HG03521 (cell line): ENCODE results near the gene MARK4.
"Not testable (repeated sequence)": the region's sequence is repeated elsewhere in the genome, so short reads cannot be mapped to it uniquely, and the experiment has no call there.

Source experiments
- ATAC-seq: cut with Tn5 transposase; IDR thresholded peaks from one replicate; pipeline ENCODE4 v1.9.1; 2021; ENCODE audit warnings: mild to moderate bottlenecking, moderate library complexity; ENCODE audit not compliant: unreplicated experiment

MARK4 gene

DNA sequence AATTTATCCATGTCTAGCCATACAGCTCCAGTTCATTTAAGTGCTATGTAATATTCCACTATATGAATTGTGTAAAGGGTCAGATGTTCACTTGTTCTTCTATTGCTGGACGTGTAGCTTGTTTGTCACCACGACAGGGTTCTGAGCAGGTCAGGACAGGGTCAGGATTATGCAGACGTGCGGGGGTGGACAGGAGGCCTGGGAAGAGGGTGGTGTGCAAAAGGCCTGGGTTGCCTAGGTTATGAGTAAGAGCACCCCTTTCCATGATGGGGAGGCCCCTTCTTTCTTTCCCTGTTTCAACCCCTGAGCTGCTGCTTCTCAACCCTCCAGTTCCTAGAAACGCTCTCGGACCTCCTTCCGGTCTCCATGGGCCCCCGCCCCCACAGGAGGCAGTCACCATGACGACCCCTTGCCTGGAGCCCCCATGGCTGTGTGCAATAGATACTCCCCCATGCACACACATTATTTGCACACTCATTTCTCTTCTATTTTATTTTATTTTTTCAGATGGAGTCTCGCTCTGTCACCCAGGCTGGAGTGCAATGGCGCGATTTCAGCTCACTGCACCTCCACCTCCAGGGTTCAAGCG is 7.8 kb upstream of the MARK4 start:
- no peak for ATAC-seq

DNA sequence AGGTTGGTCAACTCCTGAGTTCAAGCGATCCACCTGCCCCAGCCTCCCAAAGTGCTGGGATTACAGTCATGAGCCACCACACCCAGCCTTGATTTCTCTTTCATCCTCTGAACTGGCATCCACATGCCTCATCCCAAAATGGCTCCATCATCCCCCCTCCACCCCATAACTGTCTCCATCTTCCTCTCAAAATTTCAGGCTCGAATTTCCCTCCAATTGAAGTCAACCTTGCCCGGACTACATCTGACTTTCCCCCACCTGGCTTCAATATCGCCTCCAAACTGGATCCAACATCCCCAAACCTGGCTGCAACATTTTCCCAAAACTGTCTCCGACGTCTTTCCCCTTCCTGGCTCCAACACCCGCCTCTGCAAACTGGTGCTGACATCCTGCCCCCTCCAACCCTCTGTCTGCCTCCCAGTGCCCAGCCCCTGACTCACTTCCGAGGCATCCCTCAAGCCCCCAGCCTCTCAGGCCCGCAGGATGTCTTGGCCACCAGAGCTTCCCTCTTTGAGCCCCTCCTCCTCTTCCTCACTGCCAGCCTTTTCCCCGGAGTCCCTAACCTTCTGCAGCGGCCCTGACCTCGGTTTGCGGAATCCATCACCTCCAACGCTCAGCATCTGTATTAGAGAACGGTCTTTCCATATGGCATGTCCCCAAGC is 6.8 kb upstream of the MARK4 start:
- ATAC-seq, result no peak

DNA sequence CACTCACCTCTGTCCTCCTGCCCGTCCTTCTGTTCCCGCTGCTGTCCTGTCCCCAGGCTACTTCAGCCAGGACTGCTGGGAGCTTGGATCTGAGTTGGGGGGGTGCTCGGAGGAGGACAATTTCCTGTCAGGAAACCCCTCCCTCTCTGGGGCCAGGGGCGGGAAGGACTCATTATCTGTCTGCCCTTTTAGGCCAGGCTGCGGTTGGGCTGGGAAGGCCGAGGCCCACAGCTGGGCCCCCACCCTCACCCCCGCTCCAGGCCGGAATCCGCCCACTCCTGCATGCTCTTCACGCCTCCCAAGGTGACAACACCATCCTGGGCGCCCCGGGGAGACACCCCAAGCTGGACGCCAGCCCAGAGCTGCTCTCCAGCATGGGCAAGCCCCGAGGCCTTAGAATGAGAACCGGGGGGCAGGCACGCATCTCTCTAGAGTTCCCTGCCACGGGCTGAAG is 5.7 kb upstream of the MARK4 start, which contains the start of gene EXOC3L2:
TSS of gene EXOC3L2 (minus strand) at position 74 of the 454 bp plus-strand sequence. CDS start 6,362 bp downstream, outside the sequence.
- ATAC-seq, result no peak

DNA sequence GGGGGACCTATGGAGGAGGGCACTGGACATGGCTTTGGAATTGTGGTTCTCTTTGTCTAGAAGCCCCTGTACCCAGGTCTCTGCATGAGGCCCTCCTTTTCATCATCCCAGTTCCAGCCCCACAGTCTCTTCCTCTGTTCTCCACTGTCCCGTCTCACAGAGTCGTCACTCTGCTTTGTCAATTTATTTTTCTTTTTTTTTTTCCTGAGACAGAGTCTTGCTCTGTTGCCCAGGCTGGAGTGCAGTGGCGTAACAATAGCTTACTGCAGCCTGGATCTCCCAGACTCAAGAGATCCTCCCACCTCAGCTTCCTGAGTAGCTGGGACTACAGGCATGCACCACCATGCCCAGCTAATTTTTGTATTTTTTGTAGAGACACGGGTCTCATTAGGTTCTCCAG is 5.2 kb upstream of the MARK4 start:
- ATAC-seq, result no peak

DNA sequence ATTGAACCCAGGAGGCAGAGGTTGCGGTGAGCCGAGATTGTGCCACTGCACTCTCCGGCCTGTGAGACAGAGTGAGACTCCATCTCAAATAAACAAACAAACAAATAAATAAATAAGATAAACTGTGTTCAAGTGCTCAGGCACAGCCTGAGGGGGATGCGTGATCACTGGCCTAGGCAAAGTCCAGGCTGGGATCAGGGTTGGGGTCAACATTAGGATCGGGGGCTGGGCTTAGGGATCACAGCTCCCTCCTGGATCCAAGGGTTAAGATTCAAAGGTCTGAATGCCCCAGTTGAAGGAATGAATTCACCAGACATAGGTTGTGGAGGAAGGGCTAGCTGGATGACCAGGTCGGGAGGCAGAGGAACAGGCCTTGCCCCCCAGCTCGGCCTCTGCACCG is 3.9 kb upstream of the MARK4 start:
- ATAC-seq, result no peak

DNA sequence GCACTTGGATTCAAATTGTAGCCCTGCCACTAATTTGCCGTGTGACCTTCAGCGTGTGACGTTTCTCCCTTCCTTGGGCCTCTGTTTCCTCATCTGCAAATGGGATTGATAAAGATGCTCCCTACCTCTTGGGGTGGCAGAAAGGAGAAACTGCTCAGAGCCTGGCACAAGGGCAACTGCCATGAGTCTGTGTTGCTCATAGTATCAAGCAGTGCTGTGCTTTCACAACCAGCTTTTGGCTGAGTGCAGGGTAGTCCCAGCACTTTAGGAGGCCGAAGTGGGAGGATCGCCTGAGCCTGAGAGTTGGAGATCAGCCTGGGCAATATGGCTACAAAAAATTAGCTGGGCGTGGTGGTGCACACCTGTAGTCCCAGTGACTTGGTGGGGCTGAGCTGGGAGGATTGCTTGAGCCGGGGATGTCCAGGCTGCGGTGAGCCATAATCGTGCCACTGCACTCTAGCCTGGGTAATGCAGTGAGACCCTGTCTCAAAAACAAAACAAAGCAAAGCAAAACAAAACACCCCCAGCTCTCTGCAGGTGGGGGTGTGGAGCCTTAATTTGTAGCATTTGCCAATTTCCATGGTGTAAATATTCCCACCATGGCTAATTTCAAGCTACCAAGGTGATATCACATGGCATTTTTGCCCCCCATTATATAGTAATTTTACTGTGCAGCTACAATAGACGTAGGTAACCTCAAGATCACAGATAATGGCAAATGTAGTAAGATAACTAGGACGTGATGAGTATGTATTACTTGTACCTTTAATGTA is 1.6 kb upstream of the MARK4 start:
- ATAC-seq, result no peak

DNA sequence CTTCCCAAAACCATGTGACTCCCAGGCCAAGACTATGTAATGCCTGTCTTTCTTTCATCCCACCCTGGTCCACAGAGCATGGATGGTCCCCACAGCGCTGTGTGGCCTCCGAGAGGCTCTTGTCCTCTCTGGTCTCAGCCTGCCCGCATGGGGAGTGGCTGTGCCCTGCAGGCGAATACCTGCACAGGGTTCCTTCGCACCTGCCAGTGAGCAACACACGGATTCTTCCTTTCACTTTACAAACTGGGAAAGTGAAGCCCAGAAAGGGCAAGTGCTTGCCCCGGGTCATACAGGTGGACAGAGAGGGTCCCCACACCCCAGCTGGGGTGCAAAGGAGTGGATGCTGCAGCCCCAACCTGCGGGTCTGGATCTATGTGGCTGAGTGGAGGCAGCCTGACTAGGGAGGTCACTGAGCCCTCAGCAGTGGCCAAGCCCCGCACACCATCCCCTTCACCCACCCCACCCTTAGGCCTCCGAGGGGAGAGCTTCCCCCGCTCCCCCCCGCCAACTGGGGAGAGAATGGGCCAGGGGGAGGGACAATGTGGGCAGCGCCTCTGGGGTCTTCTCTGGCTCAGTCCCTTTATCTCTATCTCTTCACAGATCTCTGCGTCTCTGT is 747 bp upstream of the MARK4 start:
- ATAC-seq, result no peak

DNA sequence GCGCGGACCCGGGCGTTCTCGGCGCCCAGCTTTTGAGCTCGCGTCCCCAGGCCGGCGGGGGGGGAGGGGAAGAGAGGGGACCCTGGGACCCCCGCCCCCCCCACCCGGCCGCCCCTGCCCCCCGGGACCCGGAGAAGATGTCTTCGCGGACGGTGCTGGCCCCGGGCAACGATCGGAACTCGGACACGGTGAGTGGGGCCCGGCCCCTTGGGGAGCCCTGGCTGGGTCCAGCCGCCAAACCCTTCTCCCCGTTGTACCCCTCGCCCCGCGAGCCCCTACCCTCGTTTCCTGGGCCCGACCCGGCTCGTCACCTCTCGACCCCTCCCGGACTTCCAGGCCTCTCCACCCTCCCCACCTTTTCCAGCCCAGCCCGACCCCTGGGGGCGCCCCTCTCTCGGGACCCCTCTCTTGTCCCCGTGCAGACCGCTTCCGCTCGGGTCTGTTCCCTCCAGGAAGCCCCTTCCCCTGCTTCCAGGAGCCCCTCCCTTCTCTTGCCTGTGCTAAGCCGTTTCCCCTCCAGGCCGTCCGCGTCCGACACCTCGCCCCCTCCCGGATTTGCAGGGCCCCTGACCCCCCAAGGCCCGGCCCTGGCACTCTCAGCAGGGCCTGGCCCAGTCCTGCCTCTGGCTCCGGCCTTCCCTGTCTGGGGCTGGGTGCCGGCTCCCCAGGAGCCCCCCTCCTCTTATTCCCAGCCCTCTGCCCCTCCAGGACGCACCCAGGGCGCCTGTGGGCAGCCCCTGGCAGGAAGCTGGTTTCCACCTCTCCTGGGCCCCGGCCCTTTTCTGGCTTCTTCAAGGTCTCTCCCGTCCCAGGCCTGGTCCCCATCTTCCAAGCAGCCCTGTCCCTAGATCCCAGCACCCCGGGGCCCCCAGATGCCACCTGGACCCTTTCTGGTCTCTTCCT is 632 bp downstream of the MARK4 start:
- no peak for ATAC-seq

DNA sequence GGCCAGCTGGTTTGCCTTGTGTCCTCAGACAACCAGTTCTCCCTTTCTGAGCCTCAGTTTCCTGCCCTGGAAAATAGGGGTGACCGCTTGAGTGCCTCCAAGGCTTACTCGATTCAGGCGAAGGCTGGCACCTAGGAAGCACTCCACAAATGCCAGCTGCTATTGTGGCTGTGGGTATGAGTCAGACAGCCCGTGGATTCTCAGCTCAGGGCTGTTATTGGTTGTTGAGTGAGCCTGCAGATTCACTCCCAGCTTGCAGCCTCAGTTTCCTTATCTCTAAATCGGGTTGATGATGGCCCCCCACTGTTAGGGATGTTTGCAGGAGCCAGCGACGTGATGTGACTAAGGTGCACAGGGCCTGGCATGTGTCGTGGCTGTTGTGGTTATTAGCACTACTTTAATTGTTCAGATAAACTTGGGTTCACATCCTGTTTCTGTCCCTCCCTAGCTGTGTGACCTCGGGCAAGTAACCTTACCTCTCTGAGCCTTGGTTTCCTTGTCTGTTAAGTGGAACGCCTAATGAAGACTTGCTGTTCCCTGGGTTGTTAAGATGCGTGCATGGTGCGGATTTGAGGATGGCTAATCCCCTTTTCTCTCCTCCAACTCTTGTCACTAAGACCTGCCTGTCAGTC is 2.4 kb downstream of the MARK4 start:
- no peak for ATAC-seq

DNA sequence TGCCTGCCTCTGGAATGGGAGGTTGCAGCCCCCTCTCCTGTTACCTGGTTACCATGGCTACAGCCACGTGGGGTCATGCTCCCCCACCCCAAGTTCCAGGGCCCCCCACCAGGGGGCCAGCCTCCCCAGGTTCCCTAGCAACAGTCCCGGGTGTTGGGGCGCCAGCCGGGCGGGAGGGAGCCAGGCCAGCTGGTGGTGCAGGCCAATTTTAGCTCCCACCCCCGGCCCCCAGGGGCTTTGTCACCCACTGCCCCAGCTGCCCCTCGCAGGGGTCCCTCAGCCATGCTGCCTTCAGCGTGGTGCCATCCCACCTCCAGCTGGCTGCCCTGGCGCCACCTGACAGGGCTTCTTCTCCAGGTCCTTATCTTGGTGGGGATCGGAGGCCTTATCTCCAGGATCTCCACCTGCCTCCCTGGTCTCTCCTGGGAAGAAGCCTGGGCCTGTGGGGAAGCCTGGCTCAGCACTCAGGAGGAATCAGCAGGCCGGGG is 3.0 kb downstream of the MARK4 start:
- ATAC-seq, result no peak

DNA sequence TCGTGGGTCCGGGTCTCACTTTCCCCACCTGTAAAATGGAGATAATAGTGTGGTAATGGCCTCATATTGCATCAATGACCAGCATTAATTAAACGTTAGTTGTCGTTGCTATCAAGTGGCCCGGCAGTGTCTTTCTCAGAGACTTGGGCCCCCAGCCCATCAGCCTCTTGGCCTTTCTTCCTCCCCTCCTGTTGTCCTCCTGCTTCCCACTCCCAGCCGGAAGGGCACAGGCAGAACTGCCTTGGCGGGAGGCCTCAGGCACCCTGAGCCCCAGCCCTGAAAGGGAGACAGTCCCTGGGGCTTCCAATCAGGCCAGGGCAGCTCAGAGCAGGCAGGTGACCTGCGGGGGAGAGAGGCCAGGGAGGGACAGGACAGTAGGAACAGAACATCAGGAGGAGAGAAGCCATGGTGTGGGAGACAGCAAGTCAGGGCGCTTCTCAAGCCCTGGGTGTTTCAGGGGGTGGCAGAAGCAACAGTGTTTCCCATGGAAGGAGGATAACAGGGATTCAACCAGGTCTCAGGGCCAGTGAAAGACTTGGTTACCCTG is 4.6 kb downstream of the MARK4 start:
- ATAC-seq, result no peak

DNA sequence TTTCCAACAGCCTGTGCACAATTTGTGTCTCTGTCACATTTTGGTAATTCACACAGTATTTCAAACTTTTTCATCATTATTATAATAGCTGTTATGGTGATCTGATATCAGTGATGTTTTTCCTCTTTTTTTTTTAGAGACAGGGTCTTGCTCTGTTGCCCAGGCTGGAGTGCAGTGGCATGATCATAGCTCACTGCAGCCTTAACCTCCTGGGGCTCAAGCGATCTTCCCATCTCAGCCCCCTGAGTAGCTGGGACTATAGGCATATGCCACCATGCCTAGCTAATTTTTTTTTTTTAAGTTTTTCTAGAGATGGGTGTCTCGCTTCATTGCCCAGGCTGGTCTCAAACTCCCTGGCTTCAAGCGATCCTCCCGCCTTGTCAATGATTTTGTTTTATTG is 5.8 kb downstream of the MARK4 start:
- no peak for ATAC-seq

DNA sequence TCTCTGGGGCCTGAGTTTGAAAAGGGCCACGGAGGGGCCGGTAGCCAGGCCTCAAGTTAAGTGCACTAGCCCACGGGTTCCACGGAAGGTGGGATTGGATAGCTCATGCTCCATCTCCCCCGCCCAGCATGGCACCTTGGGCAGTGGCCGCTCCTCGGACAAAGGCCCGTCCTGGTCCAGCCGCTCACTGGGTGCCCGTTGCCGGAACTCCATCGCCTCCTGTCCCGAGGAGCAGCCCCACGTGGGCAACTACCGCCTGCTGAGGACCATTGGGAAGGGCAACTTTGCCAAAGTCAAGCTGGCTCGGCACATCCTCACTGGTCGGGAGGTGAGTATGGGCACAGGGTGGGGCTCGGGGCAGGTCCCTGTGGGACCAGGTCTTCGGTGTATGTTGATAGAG is 7.8 kb downstream of the MARK4 start:
- no peak for ATAC-seq

DNA sequence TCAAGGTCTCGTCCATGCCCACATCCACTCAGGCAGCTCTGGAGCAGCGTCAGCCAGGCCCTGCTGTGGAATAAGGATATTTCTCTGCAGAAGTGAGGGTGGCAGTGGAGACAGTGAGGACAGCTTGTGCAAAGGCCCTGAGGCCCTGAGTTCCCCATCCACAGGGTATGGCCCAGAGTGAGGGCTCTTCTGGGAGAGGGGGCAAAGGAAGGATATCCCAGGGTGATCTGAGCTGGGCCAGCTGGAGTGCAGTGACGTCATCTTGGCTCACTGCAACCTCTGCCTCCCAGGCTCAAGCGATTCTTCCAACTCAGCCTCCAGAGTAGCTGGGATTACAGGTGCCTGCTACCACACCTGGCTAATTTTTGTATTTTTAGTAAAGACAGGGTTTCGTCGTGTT is 11.5 kb downstream of the MARK4 start:
- no peak for ATAC-seq

DNA sequence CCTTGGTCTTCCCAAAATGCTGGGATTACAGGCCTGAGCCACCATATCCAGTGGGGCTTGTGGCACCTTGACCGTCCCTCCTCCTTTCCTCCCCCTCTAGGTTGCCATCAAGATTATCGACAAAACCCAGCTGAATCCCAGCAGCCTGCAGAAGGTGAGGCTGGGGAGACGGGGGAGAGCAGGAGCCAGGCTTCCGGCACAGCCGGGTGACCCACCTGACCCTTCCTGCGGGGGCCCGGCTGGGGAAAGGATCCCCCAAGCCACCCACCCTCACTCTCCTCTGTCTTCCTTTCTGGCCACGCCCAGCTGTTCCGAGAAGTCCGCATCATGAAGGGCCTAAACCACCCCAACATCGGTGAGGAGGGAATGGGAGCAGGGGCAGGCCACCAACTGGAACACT is 11.9 kb downstream of the MARK4 start:
- ATAC-seq, result no peak

DNA sequence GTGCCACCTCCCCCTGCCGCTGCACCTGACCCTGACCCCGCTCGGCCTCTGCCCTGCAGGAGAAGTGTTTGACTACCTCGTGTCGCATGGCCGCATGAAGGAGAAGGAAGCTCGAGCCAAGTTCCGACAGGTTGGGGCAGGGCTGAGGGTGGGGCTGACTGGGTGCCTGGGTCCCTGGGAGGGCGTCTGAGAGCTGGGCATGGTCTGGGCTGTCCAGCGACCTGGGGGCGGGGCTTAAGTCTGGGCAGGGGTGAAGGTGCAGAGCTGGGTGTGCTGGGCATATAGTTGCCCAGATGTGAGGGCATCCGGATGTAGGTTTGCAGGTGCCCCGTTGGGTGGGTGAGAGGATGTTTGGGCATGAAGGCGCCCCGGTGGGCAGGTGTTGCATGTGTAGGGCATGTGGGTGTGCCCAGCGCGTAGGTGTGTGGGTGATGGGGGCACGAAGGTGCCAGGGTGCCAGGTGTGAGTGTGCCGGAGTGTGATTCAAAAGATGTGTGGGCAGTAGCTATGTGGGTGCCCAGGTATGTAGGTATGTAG is 13.8 kb downstream of the MARK4 start:
- no peak for ATAC-seq

DNA sequence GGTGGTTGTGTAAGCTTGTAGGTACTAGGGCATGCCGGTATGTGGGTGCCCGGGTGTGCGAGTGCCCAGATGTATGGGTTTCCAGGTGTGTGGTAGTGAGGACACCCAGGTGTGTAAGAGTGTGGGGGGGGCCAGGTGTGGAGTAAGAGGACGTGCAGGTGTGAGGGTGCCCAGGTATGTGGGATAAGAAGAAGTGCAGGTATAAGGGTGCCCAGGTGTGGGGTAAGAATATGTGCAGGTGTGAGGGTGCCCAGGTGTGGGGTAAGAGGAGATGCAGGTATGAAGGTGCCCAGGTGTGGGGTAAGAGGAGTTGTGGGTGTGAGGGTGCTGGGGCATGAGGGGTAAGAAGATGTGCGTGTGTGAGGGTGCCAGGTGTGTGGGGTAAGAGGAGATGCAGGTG is 14.3 kb downstream of the MARK4 start:
- no peak for ATAC-seq

DNA sequence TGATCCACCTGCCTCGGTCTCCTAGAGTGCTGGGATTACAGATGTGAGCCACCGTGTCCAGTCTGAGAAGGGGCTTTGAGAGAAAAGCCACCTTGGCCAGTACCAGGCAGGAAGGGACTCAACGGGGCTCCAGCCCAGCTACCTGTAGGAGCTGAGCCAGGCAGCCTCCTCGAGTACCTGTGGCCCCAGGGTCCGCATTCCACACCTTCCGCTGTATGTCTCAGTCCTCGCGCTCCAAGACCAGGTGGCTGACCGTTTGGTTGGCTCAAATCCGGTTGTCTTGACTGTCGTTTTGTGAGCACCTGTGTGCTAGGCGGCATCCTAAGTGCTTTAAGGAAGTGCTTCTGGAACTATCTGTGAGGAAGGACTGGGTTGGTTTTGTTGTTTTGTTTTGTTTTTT is 16.2 kb downstream of the MARK4 start:
- ATAC-seq, result no peak

DNA sequence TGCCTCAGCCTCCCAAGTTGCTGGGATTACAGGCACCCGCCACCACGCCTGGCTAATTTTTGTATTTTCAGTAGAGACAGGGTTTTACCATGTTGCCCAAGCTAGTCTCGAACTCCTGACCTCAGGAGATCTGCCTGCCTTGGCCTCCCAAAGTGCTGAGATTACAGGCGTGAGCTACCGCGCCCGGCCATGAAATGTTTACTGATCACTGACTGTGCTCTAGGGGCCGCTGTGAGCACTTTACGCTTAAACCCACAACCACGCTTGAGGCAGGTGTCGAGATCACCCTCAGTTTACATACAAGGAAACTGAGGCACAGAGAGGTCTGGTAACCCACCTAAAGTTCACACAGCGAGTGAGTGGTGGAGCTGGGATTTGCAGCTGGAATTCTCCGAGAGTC is 18.9 kb downstream of the MARK4 start:
- not testable (repeated sequence) for ATAC-seq
